Astrocyte (in vitro differentiated cells and primary cell): Measurements from ENCODE around the gene DNMT3B.

ENCODE experiments used
- CTCF ChIP-seq: IDR thresholded peaks from 2 replicates; pipeline ENCODE4 v1.5.1; 2011; ENCODE audit warnings: low read depth, mild to moderate bottlenecking, inconsistent platforms, low read length, moderate library complexity; ENCODE audit not compliant: insufficient read depth
- EZH2 ChIP-seq: IDR thresholded peaks from 2 replicates; pipeline ENCODE4 v1.6.1; 2012; ENCODE audit warnings: mild to moderate bottlenecking, low read length, inconsistent platforms; ENCODE audit not compliant: insufficient read depth

DNA sequence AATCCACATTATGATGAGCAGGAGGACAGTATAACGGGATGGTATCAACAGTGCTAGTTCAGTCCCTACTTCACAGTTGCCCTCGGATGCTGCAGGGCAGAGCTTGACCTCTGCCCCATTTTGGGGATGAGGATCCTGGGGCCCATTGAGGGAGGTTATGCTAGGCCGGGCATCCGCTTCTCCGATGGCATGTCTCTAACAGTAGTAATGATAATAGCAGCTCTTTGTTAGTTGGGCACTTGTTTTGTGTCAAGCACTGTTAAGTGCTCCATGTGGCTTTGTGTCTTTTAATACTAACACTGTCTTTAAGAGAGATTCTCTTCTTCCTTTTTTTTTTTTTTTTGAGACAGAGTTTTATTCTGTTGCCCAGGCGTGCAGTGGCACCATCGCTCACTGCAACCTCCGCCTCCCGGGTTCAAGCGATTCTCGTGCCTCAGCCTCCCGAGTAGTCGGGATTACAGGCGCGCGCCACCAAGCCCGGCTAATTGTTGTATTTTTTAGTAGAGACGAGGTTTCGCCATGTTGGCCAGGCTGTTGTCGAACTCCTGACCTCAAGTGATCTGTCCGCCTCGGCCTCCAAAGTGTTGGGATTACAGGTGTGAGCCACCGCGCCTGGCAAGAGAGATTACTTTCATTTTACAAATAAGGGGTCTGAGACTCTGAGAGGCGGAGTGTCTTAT, 58.7 kb downstream of the DNMT3B start:
- TF ChIP-seq EZH2 (no peak), CTCF (no peak)
